Right cardiac atrium (tissue), 5 donors: ENCODE measurements around the gene GSKIP. TPM values are rescaled to one million over a fixed set of nuclear protein-coding genes. Genes with fewer than 3 reads are reported as not detected.

Source experiments
- ATAC-seq, 2 donors: fragments of 200-7000 bp; cut with Tn5 transposase; one replicate each; pipeline versions ENCODE4 v1.8.0 to v1.9.1; 2020; ENCODE audit warnings: moderate library complexity in 2 of 2, mild to moderate bottlenecking in 1 of 2
- DNase-seq, 3 donors: peaks; one replicate each; pipeline ENCODE4 v3.0.0-alpha.2; 2020
- H3K27ac ChIP-seq: one replicate; pipeline ENCODE4 v1.5.1; 2013; ENCODE audit warnings: mild to moderate bottlenecking, low read length, control low read depth, moderate library complexity
- H3K27me3 ChIP-seq: one replicate; pipeline ENCODE4 v1.6.1; 2013; ENCODE audit not compliant: control insufficient read depth, insufficient read depth
- H3K4me1 ChIP-seq: one replicate; pipeline ENCODE4 v1.6.1; 2013; ENCODE audit warnings: low read length; ENCODE audit not compliant: control insufficient read depth, insufficient read depth
- H3K4me3 ChIP-seq: one replicate; pipeline ENCODE4 v1.5.1; 2013; ENCODE audit warnings: low read length, control low read depth
- H3K9me3 ChIP-seq: one replicate; pipeline ENCODE4 v1.6.1; 2013; ENCODE audit warnings: low read length; ENCODE audit not compliant: control insufficient read depth
- WGBS: extraction: QIAGEN DNeasy Blood & Tissue Kit; methylation state at CpG from one replicate; pipeline ENCODE4 v1.1.7; 2013; 5-methylcytosine and 5-hydroxymethylcytosine counted together
- intact Hi-C, 4 donors: fragments of 100-400 bp; cut with DNase I; formaldehyde crosslinking; loops; one replicate each; pipeline versions ENCODE4 v1.11.0 to v1.14.0; 2022 to 2023
- polyA plus RNA-seq: library from polyadenylated mRNA; stranded (reverse); fragments of 200-250 nt; gene quantifications from one replicate; pipeline ENCODE4 v1.2.3, GENCODE V29; 2013
- total RNA-seq, 4 donors: library from RNA; stranded (reverse); fragmentation: NEBNext Ultra II Directional; extraction: Animal tissue kit (Norgen Biotek cat#: 25700); gene quantifications; one replicate each; pipeline ENCODE4 v1.2.1, GENCODE V29; 2021
- donor health status: healthy with polysubstance abuse.
- donor health status: DM: no; HTN: yes; CAD: no.
- donor health status: DM: no; HTN: no; CAD: no.
- donor health status: DM: no; HTN: yes; CAD: no; lungs with severe emphysema.
- donor health status: DM: yes; HTN: yes; CAD: no.

Gene GSKIP
- total and polyA plus RNA-seq, 5 donors = 6.5 to 14.9 (median 12.6) TPM

DNA sequence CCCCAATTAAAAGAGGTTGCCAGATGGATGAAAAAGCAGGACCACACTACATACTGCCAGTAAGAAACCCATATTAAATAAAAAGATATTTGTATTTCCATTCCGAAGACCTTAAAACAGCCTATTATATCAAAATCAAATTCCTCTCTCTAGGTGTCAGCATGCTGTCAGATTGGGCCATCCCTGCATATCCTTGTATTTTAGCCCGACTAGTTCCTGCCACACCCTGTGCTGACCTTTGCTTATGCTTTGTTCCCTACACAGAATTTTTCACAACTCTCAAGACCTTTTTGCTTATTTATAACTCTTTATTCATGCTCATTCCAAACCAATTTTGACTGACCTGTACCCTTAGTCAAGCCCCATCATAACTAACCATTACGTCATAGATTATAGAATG is 12.8 kb downstream of the GSKIP start:
- WGBS = 86% methylated on average over 3 of the region's 3 CpGs
- H3K4me3 ChIP-seq = no peak overlapping the region
- H3K9me3 ChIP-seq = no peaks in the 10 kb centered on the region
- H3K27ac ChIP-seq = no peak overlapping the region
- no peaks in the 10 kb centered on the region for H3K4me1 ChIP-seq
- intact Hi-C loops = no loop called here
- DNase-seq = no peak
- no peaks in the 10 kb centered on the region for H3K27me3 ChIP-seq
- peak in 1 of 2 donors; percentile 44 for ATAC-seq

DNA sequence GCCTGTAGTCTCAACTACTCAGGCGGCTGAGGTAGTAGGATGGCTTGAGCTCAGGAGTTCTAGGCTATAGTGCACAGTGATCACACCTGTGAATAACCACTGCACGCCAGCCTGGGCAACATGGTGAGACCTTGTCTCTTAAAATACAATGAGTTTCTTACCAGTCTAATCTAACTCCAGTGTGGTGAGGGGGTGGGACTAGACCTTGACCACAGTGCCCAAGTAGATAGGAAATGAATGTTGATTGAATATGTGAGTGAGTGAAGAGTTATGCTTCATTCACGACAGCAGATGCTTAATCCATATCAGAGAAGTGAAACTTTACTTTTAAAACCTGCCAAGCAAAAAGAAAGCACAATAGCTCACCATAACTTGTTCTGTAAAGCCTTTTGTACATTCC is 17.4 kb downstream of the GSKIP start:
- Histone ChIP-seq H3K27ac (no peak overlapping the region), H3K27me3 (no peaks in the 10 kb centered on the region), H3K9me3 (no peaks in the 10 kb centered on the region), H3K4me1 (no peaks in the 10 kb centered on the region), H3K4me3 (no peak overlapping the region)
- DNase-seq (no peak), ATAC-seq (no peak)
- WGBS = 97% methylated on average over 3 of the region's 3 CpGs
- intact Hi-C loops = no loop called here

DNA sequence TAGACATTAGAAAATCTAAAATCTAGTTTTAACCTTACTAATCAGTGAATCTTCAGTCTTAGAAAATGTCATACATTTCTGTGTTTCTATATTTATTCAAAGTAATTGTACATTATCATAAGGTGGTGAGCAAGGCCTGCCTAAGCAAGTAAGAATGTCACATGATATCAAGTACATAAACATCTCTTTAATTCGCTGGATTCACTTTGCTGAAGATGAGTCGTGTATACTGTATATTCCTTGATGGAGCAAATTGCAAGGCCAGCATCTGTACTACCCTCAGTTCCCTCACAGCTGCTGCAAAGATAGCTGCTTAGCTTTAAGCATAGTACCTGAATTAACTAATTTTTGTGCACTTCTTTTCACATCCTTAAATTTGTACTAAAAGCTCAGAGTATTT is 20.1 kb downstream of the GSKIP start:
- Histone ChIP-seq H3K4me3 (no peak overlapping the region), H3K27ac (no peak overlapping the region), H3K4me1 (no peaks in the 10 kb centered on the region), H3K27me3 (no peaks in the 10 kb centered on the region), H3K9me3 (no peaks in the 10 kb centered on the region)
- 88% methylated on average over 2 of the region's 2 CpGs for WGBS
- intact Hi-C loops = no loop called here
- DNase-seq (no peak), ATAC-seq (no peak)

DNA sequence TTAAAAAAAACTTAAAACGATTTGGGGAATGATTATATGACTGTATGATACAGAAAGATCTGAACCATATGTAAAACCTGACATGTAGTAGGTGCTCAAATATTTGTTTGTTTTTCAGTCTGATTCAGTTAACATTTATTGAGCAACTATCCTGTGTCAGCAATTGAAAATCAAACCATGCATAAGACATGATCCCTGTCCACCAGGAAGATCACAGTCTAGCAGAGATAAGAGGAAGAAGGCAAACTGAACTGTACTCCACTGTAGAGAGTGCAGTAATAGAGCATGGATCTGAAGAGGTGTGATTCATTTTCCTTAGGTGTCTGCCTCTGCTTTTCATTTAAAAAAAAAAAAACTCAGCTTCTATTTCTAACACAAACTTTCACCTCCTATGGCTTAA is 20.7 kb downstream of the GSKIP start:
- DNase-seq = no peak
- Histone ChIP-seq H3K4me3 (no peak overlapping the region), H3K4me1 (no peaks in the 10 kb centered on the region), H3K27ac (no peak overlapping the region), H3K9me3 (no peaks in the 10 kb centered on the region), H3K27me3 (no peaks in the 10 kb centered on the region)
- intact Hi-C loops = no loop called here
- WGBS = 68% methylated on average over 1 of the region's 1 CpG
- ATAC-seq = no peak

DNA sequence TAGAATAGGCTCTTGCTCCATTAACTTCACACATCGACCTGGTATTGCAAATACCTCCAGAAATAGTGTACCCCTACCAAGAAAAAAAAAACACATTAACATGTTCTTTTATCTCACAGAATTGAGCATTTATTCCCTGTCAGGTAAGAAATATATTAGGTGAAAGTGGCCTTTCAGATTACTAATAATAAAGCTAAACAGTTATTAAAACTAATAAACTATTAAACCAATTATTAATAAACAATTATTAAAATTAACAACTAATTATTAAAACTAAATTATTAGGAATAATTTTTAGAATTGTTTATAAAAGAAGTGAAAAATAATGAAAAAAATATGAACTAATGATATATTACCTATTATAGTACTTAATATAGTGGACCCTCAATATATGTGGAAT is 21.4 kb downstream of the GSKIP start:
- 85% methylated on average over 1 of the region's 1 CpG for WGBS
- no peaks in the 10 kb centered on the region for H3K4me1 ChIP-seq
- ATAC-seq (no peak), DNase-seq (no peak)
- H3K9me3 ChIP-seq = no peaks in the 10 kb centered on the region
- intact Hi-C loops = no loop called here
- H3K4me3 ChIP-seq = no peak overlapping the region
- H3K27ac ChIP-seq = no peak overlapping the region
- H3K27me3 ChIP-seq = no peaks in the 10 kb centered on the region

DNA sequence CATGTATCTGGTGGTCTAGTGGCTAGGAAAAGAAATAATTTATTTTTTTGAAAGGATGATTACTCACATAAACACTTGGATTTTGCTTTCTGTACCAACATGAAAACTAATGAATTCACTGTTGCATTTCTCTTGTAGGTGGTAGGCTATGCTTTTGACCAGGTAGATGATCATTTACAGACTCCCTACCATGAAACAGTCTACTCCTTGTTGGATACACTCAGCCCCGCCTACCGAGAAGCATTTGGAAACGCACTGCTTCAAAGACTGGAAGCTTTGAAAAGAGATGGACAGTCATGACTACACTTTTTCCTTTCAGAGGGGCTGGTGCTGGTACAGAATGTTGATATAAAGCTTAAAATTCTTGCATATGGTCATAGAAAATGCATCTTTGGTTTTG is 22.1 kb downstream of the GSKIP start:
- no peaks in the 10 kb centered on the region for H3K27me3 ChIP-seq
- 90% methylated on average over 3 of the region's 3 CpGs for WGBS
- H3K4me3 ChIP-seq = no peak overlapping the region
- H3K27ac ChIP-seq = no peak overlapping the region
- no peaks in the 10 kb centered on the region for H3K4me1 ChIP-seq
- H3K9me3 ChIP-seq = no peaks in the 10 kb centered on the region
- intact Hi-C loops = no loop called here
- DNase-seq (no peak), ATAC-seq (no peak)

DNA sequence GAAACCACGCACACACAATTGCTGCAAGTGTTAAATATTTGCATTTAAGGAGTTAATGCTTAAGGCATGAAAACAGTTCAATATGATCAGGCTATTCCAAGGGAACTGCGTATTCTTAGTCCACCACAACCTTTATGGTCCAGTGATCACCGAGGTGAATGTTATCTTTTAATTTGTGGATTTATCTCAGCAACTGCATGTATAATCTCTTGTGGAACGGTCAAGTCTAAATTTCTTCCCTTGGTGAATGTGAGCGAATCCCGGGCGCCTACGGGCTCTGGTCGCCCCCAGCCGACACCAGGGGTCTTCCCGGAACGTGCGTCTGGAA is 27.6 kb downstream of the GSKIP start:
- H3K4me1 ChIP-seq = no peaks in the 10 kb centered on the region
- 5% methylated on average over 13 of the region's 13 CpGs for WGBS
- no peaks in the 10 kb centered on the region for H3K27me3 ChIP-seq
- no peaks in the 10 kb centered on the region for H3K9me3 ChIP-seq
- peak overlapping the region; percentile 10 for H3K27ac ChIP-seq
- ATAC-seq (no peak), DNase-seq (no peak)
- intact Hi-C loops = no loop called here
- H3K4me3 ChIP-seq = peak overlapping the region; percentile 92

DNA sequence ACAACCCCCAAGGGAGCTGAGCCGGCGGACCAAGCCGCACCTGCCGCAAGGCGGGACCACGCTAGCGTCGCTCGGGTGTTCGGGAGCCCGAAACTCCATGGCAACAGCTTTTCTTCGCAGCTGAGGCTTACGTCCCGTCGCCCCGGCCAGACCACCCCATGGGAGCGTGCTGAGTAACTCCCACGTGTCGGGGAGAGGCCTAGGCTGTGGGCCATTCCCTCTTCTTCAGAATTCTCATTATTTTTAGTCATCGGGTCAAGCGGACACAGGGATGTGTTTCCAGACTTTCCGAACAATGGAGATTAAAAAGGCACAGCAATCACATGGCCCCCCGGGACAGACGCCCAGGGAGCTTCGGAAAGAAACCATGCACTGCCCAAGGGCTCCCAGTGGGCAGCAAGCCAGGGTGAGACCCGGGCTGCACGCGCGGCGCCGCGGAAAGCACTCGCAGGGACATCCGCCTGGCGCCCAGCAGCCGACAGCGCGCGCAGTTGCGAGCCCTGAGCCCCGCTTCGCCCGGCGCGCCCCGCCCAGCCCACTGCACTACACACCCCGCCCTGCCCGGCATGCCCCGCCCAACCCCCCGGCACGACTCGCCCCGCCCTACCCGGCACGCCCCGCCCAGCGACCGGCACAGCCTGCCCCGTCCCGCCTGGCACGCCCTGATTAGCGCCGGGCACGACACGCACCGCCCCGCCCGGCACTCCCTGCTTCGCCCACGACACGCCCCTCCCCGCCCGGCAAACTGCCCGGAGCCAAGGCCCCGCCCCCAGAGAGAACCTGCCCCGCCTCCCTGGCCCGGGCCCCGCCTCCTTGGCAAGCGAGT is 28.2 kb downstream of the GSKIP start:
- H3K9me3 ChIP-seq = no peaks in the 10 kb centered on the region
- no peaks in the 10 kb centered on the region for H3K4me1 ChIP-seq
- ATAC-seq (peak; percentile 99 to 100), DNase-seq (peak; percentile 97 to 99 (median 98))
- peak overlapping the region; percentile 10 for H3K27ac ChIP-seq
- under 1% methylated on average over 79 of the region's 79 CpGs for WGBS
- H3K27me3 ChIP-seq = no peaks in the 10 kb centered on the region
- H3K4me3 ChIP-seq = peak overlapping the region; percentile 92
- intact Hi-C loops = no loop called here

DNA sequence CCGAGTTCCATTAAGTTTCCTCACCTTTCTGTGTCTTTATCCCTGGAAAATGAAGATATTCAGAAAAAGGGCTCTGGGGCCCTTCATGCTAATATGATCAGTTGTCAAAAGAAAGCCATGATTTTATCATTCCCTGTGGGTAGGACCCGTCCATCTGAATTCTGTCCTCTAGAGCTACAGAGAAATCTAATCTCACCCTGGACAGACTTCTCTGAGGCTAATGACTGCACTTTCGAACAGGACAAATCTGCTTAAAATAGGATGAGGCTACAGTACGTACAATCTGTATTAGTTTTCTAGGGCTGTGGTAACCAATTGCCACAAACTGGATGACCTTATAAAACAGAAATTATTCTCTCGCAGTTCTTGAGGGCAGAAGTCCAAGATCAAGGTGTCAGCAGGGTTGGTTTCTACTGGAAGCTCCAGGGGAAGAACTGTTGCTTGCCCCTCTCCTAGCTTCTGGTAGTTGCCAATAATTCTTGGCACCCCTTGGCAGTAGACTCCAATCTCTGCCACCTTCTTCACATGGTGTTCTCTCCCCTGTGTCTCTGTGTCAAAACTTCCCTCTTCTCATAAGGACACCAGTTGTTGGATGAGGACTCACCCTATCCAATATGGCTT is 29.9 kb downstream of the GSKIP start:
- 77% methylated on average over 5 of the region's 5 CpGs for WGBS
- intact Hi-C loops = no loop called here
- Histone ChIP-seq H3K4me3 (no peak overlapping the region), H3K4me1 (no peaks in the 10 kb centered on the region), H3K27ac (no peak overlapping the region), H3K9me3 (no peaks in the 10 kb centered on the region), H3K27me3 (no peaks in the 10 kb centered on the region)
- DNase-seq = no peak
- ATAC-seq = no peak

DNA sequence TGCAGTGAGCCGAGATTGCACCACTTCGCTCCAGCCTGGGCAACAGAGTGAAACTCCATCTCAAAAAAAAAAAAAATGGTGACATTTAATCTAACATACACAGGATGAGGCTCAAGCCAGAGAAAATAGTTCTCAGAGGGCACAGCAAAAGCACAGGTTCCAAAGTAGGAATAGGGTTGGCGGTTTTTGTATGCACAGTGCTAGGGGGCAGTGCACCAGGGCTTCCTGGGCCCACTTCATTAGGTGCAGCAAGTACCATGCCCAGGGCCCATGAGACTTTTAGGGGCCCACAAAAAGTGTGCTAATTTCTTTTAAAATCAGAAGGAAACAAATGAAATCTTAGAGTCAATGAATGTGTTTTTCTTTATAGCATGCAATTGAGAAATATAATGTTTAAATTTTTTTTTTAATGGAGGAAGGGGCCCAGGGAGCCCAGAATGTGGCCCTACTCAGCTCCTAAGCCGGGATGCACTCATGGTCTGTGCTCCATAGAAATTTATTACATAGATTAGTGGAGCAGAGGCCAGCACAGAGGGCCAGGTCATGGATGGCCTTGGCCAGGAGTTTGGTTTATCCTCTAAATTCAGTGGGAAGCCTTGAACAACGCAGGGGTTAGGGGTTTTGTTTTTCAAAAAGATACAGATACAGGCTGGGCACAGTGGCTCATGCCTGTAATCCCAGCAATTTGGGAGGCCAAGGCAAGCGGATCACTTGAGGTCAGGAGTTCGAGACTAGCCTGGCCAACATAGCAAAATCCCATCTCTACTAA is 30.9 kb downstream of the GSKIP start:
- intact Hi-C loops = no loop called here
- Histone ChIP-seq H3K27me3 (no peaks in the 10 kb centered on the region), H3K4me3 (no peak overlapping the region), H3K27ac (no peak overlapping the region), H3K9me3 (no peaks in the 10 kb centered on the region), H3K4me1 (no peaks in the 10 kb centered on the region)
- 86% methylated on average over 7 of the region's 7 CpGs for WGBS
- no peak for DNase-seq
- no peak for ATAC-seq

DNA sequence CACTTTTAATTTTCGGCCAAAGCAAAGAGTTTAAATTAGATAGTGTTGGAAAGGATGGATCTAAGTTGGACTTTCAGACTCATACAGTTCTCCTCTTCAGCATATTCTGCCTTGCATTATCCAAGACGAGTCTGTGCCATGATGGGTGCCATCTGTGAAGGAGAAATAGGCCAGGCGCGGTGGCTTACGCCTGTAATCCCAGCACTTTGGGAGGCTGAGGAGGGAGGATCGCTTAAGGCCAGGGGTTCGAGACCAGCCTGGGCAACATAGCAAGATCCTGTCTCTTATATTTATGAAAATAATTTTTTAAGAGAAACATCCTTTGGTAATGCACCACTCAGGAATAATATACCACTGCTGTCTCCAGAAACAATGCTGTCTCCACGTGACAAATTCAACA is 35.1 kb downstream of the GSKIP start:
- intact Hi-C loops = no loop called here
- no peaks in the 10 kb centered on the region for H3K4me1 ChIP-seq
- WGBS = 90% methylated on average over 8 of the region's 8 CpGs
- no peak for DNase-seq
- no peaks in the 10 kb centered on the region for H3K9me3 ChIP-seq
- no peak for ATAC-seq
- no peak overlapping the region for H3K27ac ChIP-seq
- no peak overlapping the region for H3K4me3 ChIP-seq
- H3K27me3 ChIP-seq = no peaks in the 10 kb centered on the region
